ENCODE data around the gene SRPRB. TPM values are rescaled to one million over a fixed set of nuclear protein-coding genes. Genes with fewer than 3 reads are reported as not detected.

Gene SRPRB
- total and polyA plus RNA-seq, 2 donors (not counting 3 experiments of a cell fraction or from before 2014, with no cell fraction given): 22.7 to 69.2 TPM

DNA sequence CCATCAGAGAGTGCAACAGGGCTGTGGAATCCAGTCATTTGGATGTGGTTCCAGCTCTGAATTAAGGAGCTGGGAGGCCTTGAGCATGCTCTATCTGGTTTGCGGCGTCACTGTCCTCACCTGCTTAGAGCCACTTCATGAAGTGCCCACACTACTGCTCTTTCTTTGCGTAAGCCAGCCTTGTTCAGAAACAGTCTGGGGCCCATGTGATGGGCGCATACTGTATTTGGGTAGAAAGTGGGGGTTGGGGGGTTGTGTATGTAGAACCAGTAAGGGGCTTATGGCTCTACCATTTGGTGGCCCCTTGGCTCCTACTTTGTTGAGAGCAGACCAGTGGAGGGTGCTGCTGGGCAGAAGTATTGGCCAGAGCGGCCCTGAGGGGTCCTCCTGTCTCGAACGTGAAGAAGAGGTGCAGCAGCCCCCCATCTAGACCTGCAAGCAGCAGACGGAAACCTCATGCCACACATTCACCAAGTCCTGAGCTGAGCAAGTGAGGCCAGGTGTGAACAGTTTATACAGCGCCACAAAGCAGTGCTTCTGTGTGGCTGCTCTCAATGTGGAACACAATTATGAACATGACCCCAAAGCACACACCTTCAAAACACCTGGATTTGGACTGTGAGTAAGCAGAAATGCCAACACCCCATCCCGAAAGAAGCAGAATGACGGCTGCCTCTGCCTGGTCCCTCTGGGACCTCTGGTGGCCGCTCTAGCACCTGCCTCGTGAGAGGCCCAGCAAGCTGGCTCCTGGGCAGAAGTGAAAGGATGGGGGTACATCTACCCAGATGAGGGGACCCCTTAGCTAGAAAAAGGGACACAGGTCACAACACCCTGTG is 26.6 kb downstream of the SRPRB start:
- BruUV-seq (replicated peaks): no TSS peak
- Histone ChIP-seq H3K9ac (replicated peaks; ENCODE audit: extremely low read depth, insufficient read depth, low read length) (no peak overlapping the region), H3K4me2 (ENCODE audit: insufficient read depth, low read length) (no peak overlapping the region), H3K27me3 (ENCODE audit: control insufficient read depth in 2 of 2, insufficient read depth in 2 of 2, low read length in 2 of 2) (no peaks in the 10 kb centered on the region), H3K4me1 (ENCODE audit: control insufficient read depth, extremely low read depth, insufficient read depth, low read length) (no peaks in the 10 kb centered on the region), H3K27ac (ENCODE audit: insufficient read depth, low read depth, low read length) (no peak overlapping the region), H3K4me3 (replicated peaks in 1 of 3; ENCODE audit: insufficient read depth in 1 of 3, low read depth in 1 of 3, low read length in 3 of 3) (no peak overlapping the region), H4K20me1 (replicated peaks; ENCODE audit: control insufficient read depth, extremely low read depth, insufficient read depth, low read length) (no peaks in the 10 kb centered on the region), H3K9me1 (replicated peaks; ENCODE audit: control insufficient read depth, extremely low read depth, insufficient read depth, low read length) (no peaks in the 10 kb centered on the region), H3K9me3 (replicated peaks; ENCODE audit: control insufficient read depth, insufficient read depth, low read length) (no peaks in the 10 kb centered on the region), H3K36me3 (ENCODE audit: control insufficient read depth in 2 of 2, extremely low read depth in 1 of 2, insufficient read depth in 2 of 2, low read length in 2 of 2) (no peaks in the 10 kb centered on the region), H2AFZ (ENCODE audit: low read depth, low read length) (no peak overlapping the region), H3K79me2 (ENCODE audit: control insufficient read depth, insufficient read depth, low read length) (no peaks in the 10 kb centered on the region)
- intact Hi-C loops (cut with micrococcal nuclease) (no loop called here), dilution Hi-C loops (cut with MboI; ENCODE audit: extremely low pct_ligation_motif_present, low sequenced_read_pairs) (no loop called here)
- ChIA-PET CTCF (interaction anchor here (1.0 kb wide), 1 partner anchor 12 kb away, joined by 3 read pairs; no protein-coding TSS in a partner anchor), POLR2A (no interaction called here)
- FAIRE-seq: no peak
- TF ChIP-seq MAX (IDR thresholded peaks at IDR 0.05; ENCODE audit: insufficient read depth, insufficient read length) (no peak), POLR2AphosphoS5 (IDR thresholded peaks at IDR 0.05; ENCODE audit: insufficient read depth, low read depth, low read length) (no peak), MYC (IDR thresholded peaks at IDR 0.05; ENCODE audit: low read depth, low read length) (no peak)
- TF ChIP-seq, protein P1, sequence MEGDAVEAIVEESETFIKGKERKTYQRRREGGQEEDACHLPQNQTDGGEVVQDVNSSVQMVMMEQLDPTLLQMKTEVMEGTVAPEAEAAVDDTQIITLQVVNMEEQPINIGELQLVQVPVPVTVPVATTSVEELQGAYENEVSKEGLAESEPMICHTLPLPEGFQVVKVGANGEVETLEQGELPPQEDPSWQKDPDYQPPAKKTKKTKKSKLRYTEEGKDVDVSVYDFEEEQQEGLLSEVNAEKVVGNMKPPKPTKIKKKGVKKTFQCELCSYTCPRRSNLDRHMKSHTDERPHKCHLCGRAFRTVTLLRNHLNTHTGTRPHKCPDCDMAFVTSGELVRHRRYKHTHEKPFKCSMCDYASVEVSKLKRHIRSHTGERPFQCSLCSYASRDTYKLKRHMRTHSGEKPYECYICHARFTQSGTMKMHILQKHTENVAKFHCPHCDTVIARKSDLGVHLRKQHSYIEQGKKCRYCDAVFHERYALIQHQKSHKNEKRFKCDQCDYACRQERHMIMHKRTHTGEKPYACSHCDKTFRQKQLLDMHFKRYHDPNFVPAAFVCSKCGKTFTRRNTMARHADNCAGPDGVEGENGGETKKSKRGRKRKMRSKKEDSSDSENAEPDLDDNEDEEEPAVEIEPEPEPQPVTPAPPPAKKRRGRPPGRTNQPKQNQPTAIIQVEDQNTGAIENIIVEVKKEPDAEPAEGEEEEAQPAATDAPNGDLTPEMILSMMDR (IDR thresholded peaks at IDR 0.05; ENCODE audit: extremely low read depth in 1 of 2, insufficient read depth in 1 of 2, low read depth in 1 of 2, low read length in 2 of 2): no peak
- DNase-seq (ENCODE audit: low read depth, low spot score): no peak

GRCh38 chr3:133832802-133833144 is 27.2 kb downstream of the SRPRB start:
- Histone ChIP-seq H3K4me3 (replicated peaks in 1 of 3; ENCODE audit: insufficient read depth in 1 of 3, low read depth in 1 of 3, low read length in 3 of 3) (no peak overlapping the region), H3K36me3 (ENCODE audit: control insufficient read depth in 2 of 2, extremely low read depth in 1 of 2, insufficient read depth in 2 of 2, low read length in 2 of 2) (no peaks in the 10 kb centered on the region), H3K9me1 (replicated peaks; ENCODE audit: control insufficient read depth, extremely low read depth, insufficient read depth, low read length) (no peaks in the 10 kb centered on the region), H3K79me2 (ENCODE audit: control insufficient read depth, insufficient read depth, low read length) (no peaks in the 10 kb centered on the region), H3K27me3 (ENCODE audit: control insufficient read depth in 2 of 2, insufficient read depth in 2 of 2, low read length in 2 of 2) (no peaks in the 10 kb centered on the region), H3K9me3 (replicated peaks; ENCODE audit: control insufficient read depth, insufficient read depth, low read length) (no peaks in the 10 kb centered on the region), H3K9ac (replicated peaks; ENCODE audit: extremely low read depth, insufficient read depth, low read length) (no peak overlapping the region), H2AFZ (ENCODE audit: low read depth, low read length) (no peak overlapping the region), H3K4me1 (ENCODE audit: control insufficient read depth, extremely low read depth, insufficient read depth, low read length) (no peaks in the 10 kb centered on the region), H3K4me2 (ENCODE audit: insufficient read depth, low read length) (no peak overlapping the region), H3K27ac (ENCODE audit: insufficient read depth, low read depth, low read length) (no peak overlapping the region), H4K20me1 (replicated peaks; ENCODE audit: control insufficient read depth, extremely low read depth, insufficient read depth, low read length) (no peaks in the 10 kb centered on the region)
- TF ChIP-seq GATA2 (IDR thresholded peaks at IDR 0.05; ENCODE audit: insufficient read depth, insufficient read length, low read depth, low read length) (no peak), MAX (IDR thresholded peaks at IDR 0.05; ENCODE audit: insufficient read depth, insufficient read length) (no peak), JUN (IDR thresholded peaks at IDR 0.05; ENCODE audit: borderline replicate concordance, insufficient read depth, insufficient read length, low read depth) (no peak)
- TF ChIP-seq, protein P1 (IDR thresholded peaks at IDR 0.05; ENCODE audit: extremely low read depth in 1 of 2, insufficient read depth in 1 of 2, low read depth in 1 of 2, low read length in 2 of 2): no peak
- intact Hi-C loops (cut with micrococcal nuclease): no loop called here
- ChIA-PET CTCF (interaction anchor here (1.0 kb wide), 1 partner anchor 13 kb away, joined by 3 read pairs; no protein-coding TSS in a partner anchor), POLR2A (no interaction called here)
- FAIRE-seq: no peak
- no peak for DNase-seq (ENCODE audit: low read depth, low spot score)
- dilution Hi-C loops (cut with MboI; ENCODE audit: extremely low pct_ligation_motif_present, low sequenced_read_pairs): no loop called here
- no TSS peak for BruUV-seq (replicated peaks)
